ENCODE measurements around the gene KCNK5.

- TF ChIP-seq CTCF (IDR thresholded peaks at IDR 0.05; ENCODE audit: insufficient read depth, low read length, poor library complexity, severe bottlenecking): no peak
- no peak for TF ChIP-seq EZH2phosphoT487 (conservative IDR thresholded peaks at IDR 0.05; ENCODE audit: low read length)
Observed at GRCh38 chr6:39191236-39191930, 37.9 kb downstream of the KCNK5 start.
